Stomach (tissue), 4 donors: ENCODE data around the gene PHACTR3.

Experiments
- CTCF ChIP-seq, 7 experiments: fragments of 450-650 bp in 4 of 7; fragments of 200-600 bp in 3 of 7; sonication (generic) in 3 of 7; IDR thresholded peaks; one replicate each; pipeline ENCODE4 v1.5.1; 2016 to 2019; ENCODE audit warnings: antibody characterized with exemption in 7 of 7, control low read depth in 2 of 7, mild to moderate bottlenecking in 1 of 7
- EP300 ChIP-seq: sonication (generic); formaldehyde crosslinking; IDR thresholded peaks from one replicate; pipeline ENCODE4 v1.6.1; 2017; ENCODE audit warnings: antibody characterized with exemption
- POLR2A ChIP-seq, 4 donors: fragments of 450-650 bp; IDR thresholded peaks; one replicate each; pipeline ENCODE4 v1.6.1; 2016; ENCODE audit warnings: antibody characterized with exemption in 4 of 4, control low read depth in 2 of 4, mild to moderate bottlenecking in 1 of 4, moderate library complexity in 1 of 4
- POLR2AphosphoS5 ChIP-seq, 3 donors: sonication (generic); formaldehyde crosslinking; IDR thresholded peaks; one replicate each; pipeline ENCODE4 v1.6.1; 2016; ENCODE audit warnings: antibody characterized with exemption in 3 of 3

GRCh38 chr20:59636766-59637370, 32.5 kb downstream of the PHACTR3 start:
- TF ChIP-seq POLR2AphosphoS5 (IDR thresholded peaks at IDR 0.05), result no peak
- TF ChIP-seq CTCF (IDR thresholded peaks at IDR 0.05), result no peak
- TF ChIP-seq POLR2A (IDR thresholded peaks at IDR 0.05), result no peak
- no peak for TF ChIP-seq EP300
